ENCODE results near the gene F12. TPM values are rescaled to one million over a fixed set of nuclear protein-coding genes. Genes with fewer than 3 reads are reported as not detected.
A peak's percentile ranks its signal among the peaks of the same experiment; 100 is the strongest.

The F12 gene
- polyA plus RNA-seq, 3 donors: 1.4 to 5.5 (median 1.5) TPM

DNA sequence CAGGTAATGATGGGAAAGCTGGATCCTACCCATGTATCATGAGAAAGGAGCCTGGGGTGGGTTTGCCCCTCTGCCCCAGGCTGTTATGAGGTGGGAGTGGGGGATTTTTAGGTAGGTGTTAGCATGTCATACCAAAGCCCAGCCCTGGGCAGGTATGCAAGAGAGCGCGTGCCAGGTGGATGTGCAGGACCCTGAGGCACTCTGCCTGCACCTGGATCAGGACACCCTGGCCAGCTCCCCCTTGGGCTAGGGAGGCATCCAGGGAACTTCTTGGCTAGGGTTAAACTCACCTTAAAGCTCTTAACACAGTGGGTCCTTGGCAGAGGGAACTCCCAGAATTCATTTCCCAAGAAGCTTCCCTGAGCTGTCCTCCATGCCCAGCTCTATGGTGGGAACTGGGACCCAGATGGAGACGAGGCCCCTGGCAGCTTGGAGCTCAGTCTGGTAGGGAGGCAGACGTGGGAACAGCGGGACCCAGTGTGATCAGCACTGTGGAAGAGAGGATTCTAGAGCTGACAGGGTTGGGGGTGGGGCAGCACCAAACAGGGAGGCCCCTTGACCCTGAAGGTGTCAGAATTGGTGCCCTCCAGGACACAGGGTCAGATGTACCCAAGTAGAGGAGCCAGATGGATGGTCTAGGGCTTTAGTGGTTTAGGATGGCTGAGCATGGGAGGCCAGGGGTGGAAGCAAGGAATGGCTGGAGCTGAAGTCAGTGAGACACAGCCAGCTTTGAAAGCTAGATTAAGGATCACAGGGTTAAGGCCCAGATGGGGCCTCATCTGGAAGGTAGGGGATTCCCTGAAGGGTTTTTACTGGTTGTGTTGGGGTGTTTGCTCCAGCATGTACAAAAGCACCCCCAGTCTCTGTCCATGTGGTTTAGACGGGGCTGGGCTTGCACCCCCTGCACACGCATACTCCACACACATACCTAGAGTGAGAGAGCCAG, 35.0 kb upstream of the F12 start:
- no peak overlapping the region for H3K9ac ChIP-seq (ENCODE audit: insufficient read depth, low read length, poor library complexity, severe bottlenecking)
- peaks cover 42 to 45% of the 10 kb centered on the region in 2 donors for H3K36me3 ChIP-seq (replicated peaks in 1 of 2; ENCODE audit: control insufficient read depth in 1 of 2, insufficient read depth in 2 of 2, low read length in 2 of 2)
- TF ChIP-seq, protein P1, sequence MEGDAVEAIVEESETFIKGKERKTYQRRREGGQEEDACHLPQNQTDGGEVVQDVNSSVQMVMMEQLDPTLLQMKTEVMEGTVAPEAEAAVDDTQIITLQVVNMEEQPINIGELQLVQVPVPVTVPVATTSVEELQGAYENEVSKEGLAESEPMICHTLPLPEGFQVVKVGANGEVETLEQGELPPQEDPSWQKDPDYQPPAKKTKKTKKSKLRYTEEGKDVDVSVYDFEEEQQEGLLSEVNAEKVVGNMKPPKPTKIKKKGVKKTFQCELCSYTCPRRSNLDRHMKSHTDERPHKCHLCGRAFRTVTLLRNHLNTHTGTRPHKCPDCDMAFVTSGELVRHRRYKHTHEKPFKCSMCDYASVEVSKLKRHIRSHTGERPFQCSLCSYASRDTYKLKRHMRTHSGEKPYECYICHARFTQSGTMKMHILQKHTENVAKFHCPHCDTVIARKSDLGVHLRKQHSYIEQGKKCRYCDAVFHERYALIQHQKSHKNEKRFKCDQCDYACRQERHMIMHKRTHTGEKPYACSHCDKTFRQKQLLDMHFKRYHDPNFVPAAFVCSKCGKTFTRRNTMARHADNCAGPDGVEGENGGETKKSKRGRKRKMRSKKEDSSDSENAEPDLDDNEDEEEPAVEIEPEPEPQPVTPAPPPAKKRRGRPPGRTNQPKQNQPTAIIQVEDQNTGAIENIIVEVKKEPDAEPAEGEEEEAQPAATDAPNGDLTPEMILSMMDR (IDR thresholded peaks at IDR 0.05): no peak
- intact Hi-C loops (cut with micrococcal nuclease): loop anchor here in 1 of 2 donors (2.0 kb wide), 1 partner anchor 14 kb away; no protein-coding TSS in a partner anchor
- H3K4me1 ChIP-seq (ENCODE audit: control insufficient read depth in 1 of 2, insufficient read depth in 2 of 2, low read length in 2 of 2): peaks cover 38 to 57% of the 10 kb centered on the region in 2 donors
- 84% methylated on average over 5 of the region's 7 CpGs for WGBS (ENCODE audit: insufficient coverage)
- H3K4me3 Mint-ChIP-seq: no peak overlapping the region
- no peak overlapping the region for H3K27ac ChIP-seq (ENCODE audit: low read depth in 1 of 2, low read length in 2 of 2)
- H3K36me3 Mint-ChIP-seq: peaks cover 39 to 41% of the 10 kb centered on the region in 2 donors
- H3K4me2 ChIP-seq (replicated peaks; ENCODE audit: extremely low read depth, low read length, poor library complexity, severe bottlenecking): no peak overlapping the region
- H3K9me3 ChIP-seq (replicated peaks in 1 of 2; ENCODE audit: control insufficient read depth in 1 of 2, insufficient read depth in 1 of 2, low read length in 2 of 2): no peaks in the 10 kb centered on the region
- peaks cover 0 to 18% of the 10 kb centered on the region in 2 donors for H3K27me3 ChIP-seq (ENCODE audit: control insufficient read depth in 2 of 2, insufficient read depth in 2 of 2, low read length in 2 of 2)
- peaks cover 41% of the 10 kb centered on the region for H3K4me1 Mint-ChIP-seq
- DNase-seq: no peak
- H3K79me2 ChIP-seq (ENCODE audit: insufficient read depth, low read length): no peaks in the 10 kb centered on the region
- peaks cover 0 to 3% (median 0%) of the 10 kb centered on the region in 7 donors for H3K9me3 Mint-ChIP-seq
- H3K27me3 Mint-ChIP-seq (ENCODE audit: low read depth in 3 of 3): peaks cover 18 to 30% (median 23%) of the 10 kb centered on the region in 3 donors
- peaks cover 84% of the 10 kb centered on the region for H4K20me1 ChIP-seq (ENCODE audit: insufficient read depth, low read length)
- H2AFZ ChIP-seq (ENCODE audit: insufficient read depth, low read depth, low read length, poor library complexity, severe bottlenecking): no peak overlapping the region
- H3K27ac Mint-ChIP-seq: peak overlapping the region in 4 of 7 donors; percentile 18 to 79 (median 73)
- H3K4me3 ChIP-seq (replicated peaks in 1 of 3; ENCODE audit: low read depth in 2 of 3, low read length in 3 of 3): no peak overlapping the region

DNA sequence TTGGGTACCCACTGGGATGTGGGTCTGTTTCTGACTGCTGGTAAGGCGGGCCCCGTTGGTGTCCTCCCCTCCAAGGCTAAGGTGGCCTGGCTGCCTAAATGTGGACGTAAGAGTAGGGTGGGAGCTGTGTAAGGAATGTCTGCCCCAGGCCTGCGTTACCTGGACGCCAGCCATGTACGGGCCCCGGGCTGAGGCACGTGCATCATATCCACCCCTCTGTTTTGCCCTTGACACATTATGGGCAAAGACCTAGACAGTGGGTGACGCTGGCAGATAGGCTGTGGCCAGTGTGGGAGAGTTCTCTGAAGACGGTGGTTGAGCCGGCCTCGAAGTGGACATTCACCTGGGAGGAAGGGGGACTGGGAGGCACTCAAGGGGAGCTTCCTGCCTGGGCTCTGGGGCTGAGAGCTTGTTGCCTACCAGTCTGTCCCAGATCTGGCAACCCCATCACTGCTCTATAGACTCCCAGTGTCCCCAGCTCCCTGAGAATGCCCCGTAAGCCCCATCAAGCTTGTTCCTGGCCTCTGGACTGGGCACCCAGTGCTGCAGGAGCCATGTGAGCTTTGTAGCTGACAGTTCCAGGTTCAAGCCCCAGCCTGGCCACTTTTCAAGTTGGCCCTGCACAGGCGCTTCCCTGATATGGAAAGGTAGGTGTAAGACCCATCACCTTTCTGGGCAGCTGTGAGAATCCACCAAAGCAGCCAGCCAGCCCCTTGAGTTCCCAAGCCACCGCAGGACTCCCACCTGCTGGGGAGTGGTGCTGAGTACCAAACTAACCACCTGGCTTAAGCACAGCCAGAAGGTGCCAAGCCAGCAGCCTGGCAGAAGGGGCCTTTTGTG, 34.0 kb upstream of the F12 start:
- 80% methylated on average over 4 of the region's 15 CpGs for WGBS (ENCODE audit: insufficient coverage)
- intact Hi-C loops (cut with micrococcal nuclease): no loop called here
- Mint-ChIP-seq H3K27me3 (ENCODE audit: low read depth in 3 of 3) (peaks cover 13 to 19% (median 13%) of the 10 kb centered on the region in 3 donors), H3K4me1 (peaks cover 39% of the 10 kb centered on the region), H3K36me3 (peaks cover 45 to 49% of the 10 kb centered on the region in 2 donors), H3K27ac (peak overlapping the region in 1 of 7 donors; percentile 23), H3K4me3 (no peak overlapping the region), H3K9me3 (peaks cover 0 to 3% (median 0%) of the 10 kb centered on the region in 7 donors)
- Histone ChIP-seq H3K4me1 (ENCODE audit: control insufficient read depth in 1 of 2, insufficient read depth in 2 of 2, low read length in 2 of 2) (peaks cover 34 to 52% of the 10 kb centered on the region in 2 donors), H3K9ac (ENCODE audit: insufficient read depth, low read length, poor library complexity, severe bottlenecking) (no peak overlapping the region), H4K20me1 (ENCODE audit: insufficient read depth, low read length) (peaks cover 90% of the 10 kb centered on the region), H3K36me3 (replicated peaks in 1 of 2; ENCODE audit: control insufficient read depth in 1 of 2, insufficient read depth in 2 of 2, low read length in 2 of 2) (peaks cover 48 to 55% of the 10 kb centered on the region in 2 donors), H3K4me3 (replicated peaks in 1 of 3; ENCODE audit: low read depth in 2 of 3, low read length in 3 of 3) (no peak overlapping the region), H3K4me2 (replicated peaks; ENCODE audit: extremely low read depth, low read length, poor library complexity, severe bottlenecking) (no peak overlapping the region), H3K27me3 (ENCODE audit: control insufficient read depth in 2 of 2, insufficient read depth in 2 of 2, low read length in 2 of 2) (peaks cover 0 to 8% of the 10 kb centered on the region in 2 donors), H3K27ac (ENCODE audit: low read depth in 1 of 2, low read length in 2 of 2) (no peak overlapping the region), H3K9me3 (replicated peaks in 1 of 2; ENCODE audit: control insufficient read depth in 1 of 2, insufficient read depth in 1 of 2, low read length in 2 of 2) (no peaks in the 10 kb centered on the region), H3K79me2 (ENCODE audit: insufficient read depth, low read length) (no peaks in the 10 kb centered on the region), H2AFZ (ENCODE audit: insufficient read depth, low read depth, low read length, poor library complexity, severe bottlenecking) (no peak overlapping the region)
- TF ChIP-seq, protein P1 (IDR thresholded peaks at IDR 0.05): no peak
- DNase-seq: no peak
